Endothelial cell of umbilical vein (primary cell): ENCODE results near the gene NRXN3. TPM values are rescaled to one million over a fixed set of nuclear protein-coding genes. Genes with fewer than 3 reads are reported as not detected.

Experiments used
- BruUV-seq: library from RNA; stranded (reverse); fragments of 400-500 nt; replicated peaks from 2 replicates; lab custom pipeline; 2021; lab: Mats Ljungman, UMichigan
- CTCF ChIA-PET: fragments of 300-600, 350-600 bp; sonication (Branson Sonifier 250); formaldehyde crosslinking; loops from one replicate; lab custom pipeline; 2021; ENCODE audit warnings: antibody characterized with exemption, inconsistent platforms; lab: Charles Lee
- POLR2A ChIA-PET: fragments of 300-600, 350-600 bp; sonication (Branson Sonifier 250); formaldehyde crosslinking; loops from one replicate; lab custom pipeline; 2021; ENCODE audit warnings: antibody characterized with exemption, inconsistent platforms; lab: Charles Lee
- DNase-seq: peaks from one replicate; pipeline ENCODE4 v3.0.0-alpha.2; 2011; ENCODE audit warnings: low read depth, low spot score
- FAIRE-seq: peaks from 2 replicates; lab custom pipeline; 2011; peaks lifted over from hg19 to GRCh38; lab: Jason Lieb, UNC
- H2AFZ ChIP-seq: 2 replicates; pipeline ENCODE4 v1.6.0; 2012; ENCODE audit warnings: low read depth, low read length, control low read depth, inconsistent platforms
- H3K27ac ChIP-seq: 2 replicates; pipeline ENCODE4 v1.5.1; 2011; ENCODE audit warnings: low read depth, mild to moderate bottlenecking, control low read depth, low read length, moderate library complexity; ENCODE audit not compliant: insufficient read depth
- H3K27me3 ChIP-seq, 2 experiments: 2 replicates each; pipeline versions ENCODE4 v1.6.0 to v1.6.1; 2011; ENCODE audit warnings: low read length in 2 of 2, mixed read lengths in 1 of 2; ENCODE audit not compliant: control insufficient read depth in 2 of 2, insufficient read depth in 2 of 2
- H3K36me3 ChIP-seq, 2 experiments: 2 replicates in 1 of 2; 3 replicates in 1 of 2; pipeline ENCODE4 v1.5.1; 2011; ENCODE audit warnings: low read length in 2 of 2, mild to moderate bottlenecking in 1 of 2, moderate library complexity in 1 of 2; ENCODE audit not compliant: control insufficient read depth in 2 of 2, insufficient read depth in 2 of 2; ENCODE audit errors: extremely low read depth in 1 of 2
- H3K4me1 ChIP-seq: 3 replicates; pipeline ENCODE4 v1.5.1; 2011; ENCODE audit warnings: mild to moderate bottlenecking, low read length; ENCODE audit not compliant: control insufficient read depth, insufficient read depth; ENCODE audit errors: extremely low read depth
- H3K4me2 ChIP-seq: 2 replicates; pipeline ENCODE4 v1.6.1; 2011; ENCODE audit warnings: low read length, control low read depth, mixed read lengths; ENCODE audit not compliant: insufficient read depth
- H3K4me3 ChIP-seq, 3 experiments: fragments of 200-600 bp in 1 of 3; sonication (generic), shearing (Covaris generic) in 1 of 3; replicated peaks in 1 of 3; 2 replicates each; pipeline ENCODE4 v1.5.1; 2011 to 2016; ENCODE audit warnings: control low read depth in 3 of 3, low read length in 3 of 3, mild to moderate bottlenecking in 2 of 3, inconsistent platforms in 1 of 3, low read depth in 1 of 3, moderate library complexity in 1 of 3; ENCODE audit not compliant: insufficient read depth in 1 of 3
- H3K79me2 ChIP-seq: 2 replicates; pipeline ENCODE4 v1.6.0; 2012; ENCODE audit warnings: low read length, inconsistent platforms; ENCODE audit not compliant: control insufficient read depth, insufficient read depth
- H3K9ac ChIP-seq: replicated peaks from 2 replicates; pipeline ENCODE3; 2011; ENCODE audit warnings: low read length, control low read depth; ENCODE audit not compliant: insufficient read depth; ENCODE audit errors: extremely low read depth
- H3K9me1 ChIP-seq: replicated peaks from 3 replicates; pipeline ENCODE4 v1.6.0; 2011; ENCODE audit warnings: mild to moderate bottlenecking, low read length; ENCODE audit not compliant: control insufficient read depth, insufficient read depth; ENCODE audit errors: extremely low read depth
- H3K9me3 ChIP-seq: replicated peaks from 2 replicates; pipeline ENCODE4 v1.5.1; 2012; ENCODE audit warnings: low read length, inconsistent platforms; ENCODE audit not compliant: control insufficient read depth, insufficient read depth
- H4K20me1 ChIP-seq: replicated peaks from 2 replicates; pipeline ENCODE3; 2011; ENCODE audit warnings: mild to moderate bottlenecking, low read length; ENCODE audit not compliant: control insufficient read depth, insufficient read depth; ENCODE audit errors: extremely low read depth
- EZH2 ChIP-seq: IDR thresholded peaks from 2 replicates; pipeline ENCODE4 v1.6.1; 2012; ENCODE audit warnings: borderline replicate concordance, low read depth, mild to moderate bottlenecking, moderate library complexity, low read length, inconsistent platforms; ENCODE audit not compliant: severe bottlenecking
- GATA2 ChIP-seq: IDR thresholded peaks from 2 replicates; pipeline ENCODE4 v1.7.0; 2011; ENCODE audit warnings: low read depth, mild to moderate bottlenecking, moderate library complexity, mixed read lengths, low read length; ENCODE audit not compliant: insufficient read length, insufficient read depth
- POLR2A ChIP-seq: IDR thresholded peaks from 2 replicates; pipeline ENCODE4 v1.6.1; 2012; ENCODE audit warnings: low read depth, mild to moderate bottlenecking, control low read depth, low read length
- POLR2AphosphoS5 ChIP-seq: IDR thresholded peaks from 2 replicates; pipeline ENCODE4 v1.6.1; 2012; ENCODE audit warnings: low read depth, mild to moderate bottlenecking, control low read depth, low read length, moderate library complexity; ENCODE audit not compliant: insufficient read depth
- dilution Hi-C: fragments of 300-500 bp; cut with MboI; formaldehyde crosslinking; loops from one replicate; pipeline ENCODE4 v1.15.0; 2019; ENCODE audit warnings: low sequenced_read_pairs; ENCODE audit not compliant: extremely low pct_ligation_motif_present
- intact Hi-C: fragments of 100-400 bp; cut with micrococcal nuclease; formaldehyde crosslinking; loops from one replicate; pipeline ENCODE4 v1.10.0; 2022
- polyA plus RNA-seq, 4 experiments: library from polyadenylated mRNA; depleted of rRNA in 3 of 4; stranded (reverse) in 3 of 4; unstranded in 1 of 4; fragments of >200 nt; gene quantifications; 2 replicates each; pipeline versions ENCODE4 v1.2.1 to v1.2.3, GENCODE V29; 2011 to 2012; ENCODE audit warnings: missing spikeins in 1 of 4
- total RNA-seq: library from RNA; stranded (reverse); gene quantifications from 2 replicates; pipeline ENCODE4 v1.2.3, GENCODE V29; 2021
- TF ChIP-seq, protein P1 (sequence below), 2 donors: IDR thresholded peaks; 1 replicate in 1 of 2; 2 replicates in 1 of 2; pipeline ENCODE4 v1.5.1; 2011; ENCODE audit warnings: low read length in 2 of 2, mild to moderate bottlenecking in 2 of 2, moderate library complexity in 2 of 2, control low read depth in 1 of 2, inconsistent platforms in 1 of 2, low read depth in 1 of 2; ENCODE audit not compliant: insufficient read depth in 1 of 2; ENCODE audit errors: extremely low read depth in 1 of 2

NRXN3 gene
- total and polyA plus RNA-seq, 2 donors (not counting 3 experiments of a cell fraction or from before 2014, with no cell fraction given), result 0.72 to 4.2 TPM

DNA sequence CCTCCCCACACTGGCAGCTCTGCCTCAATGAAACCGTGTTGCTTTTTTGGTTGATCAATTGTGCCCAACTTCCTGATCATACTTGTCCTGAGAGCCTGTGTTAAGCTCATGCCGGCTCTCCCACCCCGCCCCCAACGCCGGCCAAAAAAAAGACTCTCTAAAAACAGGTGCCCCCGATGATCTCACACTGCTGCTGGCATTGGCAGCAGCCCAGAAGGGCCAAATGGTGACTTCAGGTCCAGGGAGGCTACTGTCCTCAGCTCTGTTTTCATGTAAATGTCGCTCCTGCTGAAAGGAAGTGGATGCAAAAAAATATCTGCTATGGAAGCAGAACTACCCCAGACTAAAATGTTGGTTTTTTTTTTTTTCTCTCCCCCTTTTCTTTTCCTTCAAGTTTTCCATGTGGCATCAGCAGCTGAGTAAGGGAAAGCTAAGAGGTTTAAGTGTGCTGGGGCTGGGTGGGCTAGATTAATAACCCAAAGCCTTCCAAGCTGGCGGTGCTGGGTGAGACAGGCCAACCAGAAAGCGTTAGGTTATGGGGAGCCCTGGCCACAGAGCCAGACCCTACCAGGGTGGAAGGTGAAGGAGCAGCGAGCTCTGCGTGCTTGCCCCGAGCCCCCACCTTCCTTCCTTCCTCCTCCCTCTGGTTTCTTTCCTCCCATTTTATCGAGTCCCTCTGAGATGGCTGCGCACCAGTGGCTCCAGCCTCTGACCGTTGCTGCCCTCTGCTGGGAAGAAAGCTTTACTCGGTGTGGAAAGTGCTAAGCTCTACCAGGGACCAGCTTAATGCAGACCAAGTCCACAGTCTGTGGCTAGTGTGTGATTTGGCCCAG, 396.1 kb downstream of the NRXN3 start:
- DNase-seq, result peak; percentile 82
- H3K36me3 ChIP-seq, result no peaks in the 10 kb centered on the region
- no peak for TF ChIP-seq GATA2
- TF ChIP-seq, protein P1, sequence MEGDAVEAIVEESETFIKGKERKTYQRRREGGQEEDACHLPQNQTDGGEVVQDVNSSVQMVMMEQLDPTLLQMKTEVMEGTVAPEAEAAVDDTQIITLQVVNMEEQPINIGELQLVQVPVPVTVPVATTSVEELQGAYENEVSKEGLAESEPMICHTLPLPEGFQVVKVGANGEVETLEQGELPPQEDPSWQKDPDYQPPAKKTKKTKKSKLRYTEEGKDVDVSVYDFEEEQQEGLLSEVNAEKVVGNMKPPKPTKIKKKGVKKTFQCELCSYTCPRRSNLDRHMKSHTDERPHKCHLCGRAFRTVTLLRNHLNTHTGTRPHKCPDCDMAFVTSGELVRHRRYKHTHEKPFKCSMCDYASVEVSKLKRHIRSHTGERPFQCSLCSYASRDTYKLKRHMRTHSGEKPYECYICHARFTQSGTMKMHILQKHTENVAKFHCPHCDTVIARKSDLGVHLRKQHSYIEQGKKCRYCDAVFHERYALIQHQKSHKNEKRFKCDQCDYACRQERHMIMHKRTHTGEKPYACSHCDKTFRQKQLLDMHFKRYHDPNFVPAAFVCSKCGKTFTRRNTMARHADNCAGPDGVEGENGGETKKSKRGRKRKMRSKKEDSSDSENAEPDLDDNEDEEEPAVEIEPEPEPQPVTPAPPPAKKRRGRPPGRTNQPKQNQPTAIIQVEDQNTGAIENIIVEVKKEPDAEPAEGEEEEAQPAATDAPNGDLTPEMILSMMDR (IDR thresholded peaks at IDR 0.05; ENCODE audit: extremely low read depth in 1 of 2, insufficient read depth in 1 of 2, low read depth in 1 of 2, low read length in 2 of 2), result peak; percentile 78 to 88
- ChIA-PET CTCF (interaction anchor here (0.7 to 5.0 kb wide), 50 partner anchors 9 to 1693 kb away, joined by 3 to 110 read pairs (median 4); partner anchors contain the start of gene SNW1), POLR2A (no interaction called here)
- H3K4me3 ChIP-seq, result no peak overlapping the region
- H3K27me3 ChIP-seq, result no peaks in the 10 kb centered on the region
- dilution Hi-C loops, result no loop called here
- peak overlapping the region; percentile 55 for H3K4me2 ChIP-seq
- no peaks in the 10 kb centered on the region for H3K79me2 ChIP-seq
- FAIRE-seq, result peak; percentile 93
- no peaks in the 10 kb centered on the region for H3K9me3 ChIP-seq
- H3K9me1 ChIP-seq, result no peaks in the 10 kb centered on the region
- BruUV-seq, result no TSS peak
- H3K9ac ChIP-seq, result no peak overlapping the region
- intact Hi-C loops, result loop anchor here (1.0 to 2.0 kb wide), 4 partner anchors 118 to 704 kb away; no protein-coding TSS in a partner anchor
- no peaks in the 10 kb centered on the region for H4K20me1 ChIP-seq
- peaks cover 10% of the 10 kb centered on the region for H3K4me1 ChIP-seq
- no peak overlapping the region for H3K27ac ChIP-seq
- peak overlapping the region; percentile 88 for H2AFZ ChIP-seq

DNA sequence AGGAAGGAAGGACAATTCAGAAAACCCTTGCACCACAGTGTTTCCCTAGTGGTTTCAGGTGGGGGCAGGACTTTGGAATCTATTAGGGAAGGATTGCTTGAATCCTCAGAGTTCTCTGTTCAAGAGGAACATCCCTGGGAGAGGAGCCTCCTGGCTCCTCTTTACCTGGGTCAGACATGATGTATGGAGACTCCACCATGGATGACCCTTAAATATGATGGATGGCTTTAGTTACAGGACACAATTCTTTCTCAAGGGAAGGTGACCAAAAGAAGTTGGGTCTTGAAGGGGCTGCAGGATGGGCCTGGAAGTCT, 396.6 kb downstream of the NRXN3 start:
- H3K9me3 ChIP-seq, result no peaks in the 10 kb centered on the region
- no peaks in the 10 kb centered on the region for H4K20me1 ChIP-seq
- no peak overlapping the region for H3K4me3 ChIP-seq
- no peak overlapping the region for H3K9ac ChIP-seq
- H3K9me1 ChIP-seq, result no peaks in the 10 kb centered on the region
- no peak overlapping the region for H3K27ac ChIP-seq
- CTCF ChIA-PET, result interaction anchor here (0.7 to 5.0 kb wide), 46 partner anchors 8 to 1416 kb away, joined by 3 to 110 read pairs (median 5); partner anchors contain the start of gene SNW1
- no peak for TF ChIP-seq EZH2
- TF ChIP-seq, protein P1 (IDR thresholded peaks at IDR 0.05; ENCODE audit: extremely low read depth in 1 of 2, insufficient read depth in 1 of 2, low read depth in 1 of 2, low read length in 2 of 2), result no peak
- no peak for TF ChIP-seq POLR2A
- TF ChIP-seq POLR2AphosphoS5, result no peak
- H3K79me2 ChIP-seq, result no peaks in the 10 kb centered on the region
- intact Hi-C loops (loop anchor here (1.0 to 2.0 kb wide), 4 partner anchors 119 to 705 kb away; no protein-coding TSS in a partner anchor), dilution Hi-C loops (no loop called here)
- no peaks in the 10 kb centered on the region for H3K27me3 ChIP-seq
- POLR2A ChIA-PET, result no interaction called here
- no peak overlapping the region for H3K4me2 ChIP-seq
- FAIRE-seq (no peak), DNase-seq (no peak)
- H2AFZ ChIP-seq, result no peak overlapping the region
- H3K36me3 ChIP-seq, result no peaks in the 10 kb centered on the region
- H3K4me1 ChIP-seq, result peaks cover 10% of the 10 kb centered on the region
- no TSS peak for BruUV-seq
